Tibial artery (tissue), 4 donors: ENCODE results near the gene ETHE1.

Experiments used
- DNase-seq, 2 donors: peaks; one replicate each; pipeline ENCODE4 v3.0.0-alpha.2; 2019
- H3K27ac ChIP-seq, 2 donors: fragments of 200-600 bp; sonication (generic) in 1 of 2; 1 replicate in 1 of 2; 2 replicates in 1 of 2; pipeline ENCODE4 v1.5.1; 2018 to 2019; ENCODE audit warnings: mild to moderate bottlenecking in 1 of 2
- H3K27me3 ChIP-seq, 2 donors: fragments of 200-600 bp; sonication (generic) in 1 of 2; one replicate each; pipeline versions ENCODE4 v1.5.1 to v1.6.0; 2016 to 2019
- H3K36me3 ChIP-seq, 3 donors: fragments of 200-600 bp; sonication (generic) in 2 of 3; one replicate each; pipeline ENCODE4 v1.5.1; 2016 to 2019; ENCODE audit warnings: mild to moderate bottlenecking in 2 of 3
- H3K4me1 ChIP-seq, 4 donors: fragments of 200-600 bp; sonication (generic) in 2 of 4; 1 replicate in 3 of 4; 2 replicates in 1 of 4; pipeline ENCODE4 v1.5.1; 2016 to 2019
- H3K4me3 ChIP-seq, 2 donors: fragments of 200-600 bp; sonication (generic) in 1 of 2; 1 replicate in 1 of 2; 2 replicates in 1 of 2; pipeline ENCODE4 v1.5.1; 2018 to 2019; ENCODE audit warnings: mild to moderate bottlenecking in 2 of 2
- H3K9me3 ChIP-seq, 3 donors: fragments of 200-600 bp; sonication (generic) in 1 of 3; one replicate each; pipeline ENCODE4 v1.5.1; 2016 to 2019
- CTCF ChIP-seq, 2 experiments: fragments of 200-600 bp in 1 of 2; fragments of 450-650 bp in 1 of 2; IDR thresholded peaks; one replicate each; pipeline ENCODE4 v1.5.1; 2017 to 2019; ENCODE audit warnings: antibody characterized with exemption in 2 of 2, mild to moderate bottlenecking in 1 of 2, moderate library complexity in 1 of 2
- intact Hi-C: fragments of 100-400 bp; cut with DNase I; formaldehyde crosslinking; loops from one replicate; pipeline ENCODE4 v1.15.0; 2023; ENCODE audit warnings: low total_unique reads

Gene ETHE1

GRCh38 chr19:43501661-43502418 is 25.2 kb downstream of the ETHE1 start:
- intact Hi-C loops: loop anchor here (5.0 kb wide), 1 partner anchor 40 kb away; no protein-coding TSS in a partner anchor
- TF ChIP-seq CTCF (IDR thresholded peaks at IDR 0.05): no peak
- DNase-seq: no peak
- no peak overlapping the region for H3K4me3 ChIP-seq
- peaks cover 0 to 22% (median 3%) of the 10 kb centered on the region in 3 donors for H3K36me3 ChIP-seq
- no peak overlapping the region for H3K27ac ChIP-seq
- H3K4me1 ChIP-seq: peaks cover 0 to 20% (median 14%) of the 10 kb centered on the region in 4 donors
- no peaks in the 10 kb centered on the region for H3K9me3 ChIP-seq
- no peaks in the 10 kb centered on the region for H3K27me3 ChIP-seq

- Histone ChIP-seq H3K36me3 (peaks cover 0 to 50% (median 24%) of the 10 kb centered on the region in 3 donors), H3K27ac (no peak overlapping the region), H3K27me3 (no peaks in the 10 kb centered on the region), H3K4me1 (peaks cover 0 to 14% (median 7%) of the 10 kb centered on the region in 4 donors), H3K4me3 (no peak overlapping the region), H3K9me3 (no peaks in the 10 kb centered on the region)
- intact Hi-C loops: no loop called here
- no peak for TF ChIP-seq CTCF (IDR thresholded peaks at IDR 0.05)
- DNase-seq: no peak
Measured at GRCh38 chr19:43499042-43499441, 28.0 kb downstream of the ETHE1 start.

GRCh38 chr19:43498233-43498842 is 28.7 kb downstream of the ETHE1 start:
- Histone ChIP-seq H3K9me3 (no peaks in the 10 kb centered on the region), H3K4me1 (peaks cover 0 to 13% (median 6%) of the 10 kb centered on the region in 4 donors), H3K27me3 (no peaks in the 10 kb centered on the region), H3K27ac (no peak overlapping the region), H3K36me3 (peaks cover 0 to 51% (median 24%) of the 10 kb centered on the region in 3 donors), H3K4me3 (no peak overlapping the region)
- no peak for DNase-seq
- no peak for TF ChIP-seq CTCF (IDR thresholded peaks at IDR 0.05)
- intact Hi-C loops: no loop called here

- H3K9me3 ChIP-seq: no peaks in the 10 kb centered on the region
- no peak overlapping the region for H3K4me3 ChIP-seq
- no peak for TF ChIP-seq CTCF (IDR thresholded peaks at IDR 0.05)
- peaks cover 0 to 4% (median under 1%) of the 10 kb centered on the region in 4 donors for H3K4me1 ChIP-seq
- no peak overlapping the region for H3K27ac ChIP-seq
- no peaks in the 10 kb centered on the region for H3K27me3 ChIP-seq
- peaks cover 0 to 51% (median 24%) of the 10 kb centered on the region in 3 donors for H3K36me3 ChIP-seq
- intact Hi-C loops: no loop called here
- no peak for DNase-seq
Measured at GRCh38 chr19:43496960-43497359, 30.0 kb downstream of the ETHE1 start.

- intact Hi-C loops: no loop called here
- H3K4me3 ChIP-seq: no peak overlapping the region
- TF ChIP-seq CTCF (IDR thresholded peaks at IDR 0.05): no peak
- no peak overlapping the region for H3K27ac ChIP-seq
- H3K36me3 ChIP-seq: peaks cover 0 to 59% (median 24%) of the 10 kb centered on the region in 3 donors
- no peak for DNase-seq
- no peaks in the 10 kb centered on the region for H3K4me1 ChIP-seq
- no peaks in the 10 kb centered on the region for H3K27me3 ChIP-seq
- H3K9me3 ChIP-seq: no peaks in the 10 kb centered on the region
Measured at GRCh38 chr19:43495082-43495481, 31.9 kb downstream of the ETHE1 start.
